ENCODE data around the gene RAPSN.

Gene RAPSN

DNA sequence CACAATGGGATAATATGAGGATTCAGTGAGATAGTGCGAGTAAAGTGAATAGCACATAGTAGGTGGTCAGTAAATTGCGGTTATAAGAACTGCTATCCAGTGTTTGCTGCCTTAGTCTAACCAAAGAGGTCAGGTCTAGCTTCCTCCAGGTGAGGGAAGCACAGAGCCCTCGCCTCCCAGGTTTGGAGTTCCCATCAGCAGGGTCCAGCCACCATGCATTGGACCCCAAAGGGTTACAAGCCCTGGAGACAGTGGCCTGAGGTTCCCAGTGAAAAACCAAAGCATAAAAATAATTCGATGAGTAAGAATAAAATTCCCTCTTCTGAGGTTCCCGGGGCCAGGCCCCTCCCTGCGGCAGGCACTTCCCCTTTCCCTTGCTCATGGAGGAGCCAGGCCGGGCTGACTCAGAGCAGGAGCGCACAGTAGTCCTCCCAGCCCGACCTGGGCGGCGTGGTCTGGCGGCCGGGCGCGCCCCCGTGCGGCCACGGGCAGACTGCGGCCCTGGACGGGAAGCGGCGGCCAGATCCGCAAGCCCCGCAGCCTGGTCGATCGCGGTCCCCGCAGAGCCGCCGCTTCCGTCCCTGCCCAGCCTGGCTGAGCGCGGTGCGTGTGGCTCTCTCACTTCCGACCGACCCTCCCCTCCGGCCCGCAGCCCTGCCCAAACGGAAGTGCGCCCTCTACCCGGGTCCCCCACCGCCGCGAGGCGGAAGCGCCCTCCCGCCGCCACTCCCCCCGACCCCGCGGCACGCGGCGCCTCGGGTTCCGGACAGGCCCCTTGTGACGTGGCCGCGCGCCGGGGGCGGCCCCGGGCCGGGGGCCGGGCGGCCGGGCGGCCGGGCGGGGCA is 41.0 kb downstream of the RAPSN start, which contains the start of gene SLC39A13:
SLC39A13 (plus strand) TSS at position 845 of the 845 bp plus-strand sequence. CDS start 1,505 bp downstream, outside the sequence.
- peak; percentile 93 for DNase-seq (ENCODE audit: low spot score)

DNA sequence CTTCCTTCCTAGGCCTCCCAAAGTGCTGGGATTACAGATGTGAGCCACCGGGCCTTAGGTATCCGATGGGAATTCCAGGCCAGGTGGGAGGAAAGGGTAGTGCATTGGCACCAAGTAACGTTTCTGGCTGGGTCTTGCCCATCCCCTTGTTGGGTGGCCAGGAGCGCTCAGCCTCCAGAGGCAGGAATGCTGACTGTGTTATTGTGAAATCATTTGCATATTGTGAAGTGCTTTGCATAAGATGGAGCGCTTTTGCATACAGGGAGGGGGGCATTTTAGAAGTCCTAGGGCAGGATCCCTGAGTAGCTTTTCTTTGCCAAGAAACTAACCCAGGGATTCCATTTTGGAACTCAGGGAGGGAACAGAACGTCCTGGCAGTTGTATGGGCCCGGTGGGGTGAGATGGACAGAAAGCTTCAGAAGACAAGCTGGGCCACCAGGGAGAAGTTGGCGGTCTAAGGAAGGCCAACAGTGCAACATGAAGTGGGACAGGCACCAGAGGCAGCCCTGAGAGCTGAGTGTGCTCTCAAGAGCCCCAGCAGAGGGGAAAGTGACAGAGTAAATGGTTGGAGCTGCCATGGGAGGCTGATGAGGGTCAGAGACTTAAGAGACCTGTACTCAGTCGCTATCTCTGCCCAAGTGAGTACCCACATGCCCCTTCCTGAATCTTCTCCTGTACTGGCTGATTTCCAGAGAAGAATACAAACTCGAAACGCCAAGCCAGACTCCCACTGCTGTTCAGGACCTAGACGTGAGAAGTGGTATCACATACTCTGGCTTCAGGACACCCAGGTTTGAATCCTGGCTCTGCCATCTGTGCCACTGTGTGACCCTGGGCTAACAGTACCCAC is 41.8 kb downstream of the RAPSN start:
- no peak for DNase-seq (ENCODE audit: low spot score)

DNA sequence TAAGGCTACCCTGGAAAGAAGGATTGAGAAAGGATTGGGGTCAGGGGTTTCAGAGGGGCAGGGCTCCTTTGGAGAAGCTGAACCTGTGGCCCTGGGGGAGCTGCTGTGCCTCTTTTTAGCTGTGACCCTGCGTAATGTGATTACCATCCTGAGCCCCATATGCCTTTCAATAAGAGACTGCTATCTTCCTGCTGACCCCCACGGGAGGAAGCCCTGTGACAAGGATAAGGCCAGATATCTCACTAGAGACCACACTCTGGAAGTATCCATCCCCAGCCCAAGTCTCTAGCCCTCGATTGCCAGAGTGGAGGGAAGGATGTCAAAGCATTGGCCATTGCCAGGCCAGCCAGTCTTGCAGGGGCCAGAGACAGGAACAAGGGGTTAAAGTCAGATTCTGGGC is 45.4 kb downstream of the RAPSN start:
- no peak for DNase-seq (ENCODE audit: low spot score)

DNA sequence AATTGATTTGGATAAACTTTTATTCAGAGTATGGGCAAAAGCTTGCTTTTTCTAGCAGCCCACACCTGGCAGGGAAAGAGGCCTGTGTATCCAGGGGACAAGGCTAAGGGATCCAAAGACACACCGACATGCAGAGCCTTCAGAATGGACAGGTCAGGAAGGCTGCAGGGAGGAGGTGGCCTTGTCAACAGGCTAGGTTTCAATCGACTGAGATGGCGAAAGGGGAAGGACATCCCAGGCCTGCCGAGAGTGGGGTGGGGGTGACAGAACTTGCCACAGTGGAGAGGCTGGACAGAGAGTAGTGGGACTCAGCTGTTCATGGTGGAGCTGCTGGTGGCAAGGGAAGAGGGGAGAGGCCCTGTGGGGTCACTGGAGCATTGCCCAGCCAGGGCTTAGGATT is 45.8 kb downstream of the RAPSN start:
- DNase-seq (ENCODE audit: low spot score), result no peak

DNA sequence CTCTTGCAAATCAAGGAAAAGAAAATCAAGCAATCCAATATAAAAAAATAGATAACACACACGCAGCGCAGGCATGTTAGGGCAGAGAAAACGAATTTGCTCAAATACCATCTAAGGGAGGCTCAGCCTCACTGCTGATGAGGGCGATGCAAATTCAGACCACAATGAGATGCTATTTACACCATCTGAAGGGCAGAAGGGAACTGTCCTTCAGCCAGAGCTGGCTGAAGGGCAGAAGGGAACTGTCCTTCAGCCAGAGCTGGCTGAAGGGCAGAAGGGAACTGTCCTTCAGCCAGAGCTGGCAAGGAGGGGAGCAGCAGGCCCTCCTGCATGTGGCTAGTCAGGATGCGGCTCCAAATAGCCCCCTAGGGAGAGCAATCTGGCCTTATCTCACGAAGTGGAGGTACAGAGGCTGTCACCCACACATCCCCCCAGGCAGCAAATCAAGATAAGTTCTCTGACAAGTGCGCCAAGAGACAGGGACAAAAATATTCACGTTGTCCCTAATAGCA is 48.1 kb downstream of the RAPSN start:
- DNase-seq (ENCODE audit: low spot score), result no peak

DNA sequence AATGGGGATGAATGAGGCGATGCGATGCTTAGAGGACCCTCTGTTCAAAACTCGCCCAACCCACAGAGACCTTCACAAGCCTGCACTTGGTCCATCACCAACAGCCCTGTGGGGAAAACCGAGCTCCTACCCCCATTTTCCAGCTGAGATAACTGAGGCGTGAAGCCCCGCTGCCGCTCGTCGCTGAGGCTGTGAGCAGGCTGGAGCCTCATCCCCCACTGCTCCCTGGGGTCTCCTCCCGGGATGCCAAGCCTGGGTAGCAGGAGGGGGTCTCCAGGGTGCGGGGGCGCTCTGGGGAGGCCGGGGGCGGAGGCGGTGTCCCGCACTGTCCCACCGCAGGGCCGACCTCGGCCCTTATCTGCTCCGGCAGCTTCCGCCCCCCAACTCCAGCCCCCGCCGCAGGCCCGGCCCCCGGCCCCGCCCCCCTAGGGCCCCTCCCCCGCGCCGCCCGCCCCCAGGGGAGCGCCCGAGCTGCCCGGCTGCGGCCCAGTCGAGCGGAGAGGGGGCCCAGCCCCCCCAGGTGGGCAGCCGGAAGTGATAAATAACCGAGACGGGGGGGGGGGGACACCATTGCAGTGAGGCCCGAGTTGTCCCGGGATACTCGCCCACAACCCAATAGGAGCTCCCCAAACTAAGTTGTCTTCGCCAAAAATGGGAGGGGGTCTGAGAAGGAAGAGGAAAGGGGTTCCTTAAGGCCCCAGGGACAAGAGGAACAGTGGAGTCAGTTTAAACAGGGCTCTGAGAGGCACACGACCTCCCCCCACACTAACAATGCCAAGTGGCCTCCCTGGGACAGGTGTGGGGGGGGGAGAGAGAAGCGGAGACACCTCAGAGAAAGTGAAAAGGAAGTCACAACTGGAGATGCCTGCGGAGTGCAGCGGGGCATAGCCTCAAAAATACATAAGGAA is 48.8 kb downstream of the RAPSN start:
- DNase-seq (ENCODE audit: low spot score), result no peak

DNA sequence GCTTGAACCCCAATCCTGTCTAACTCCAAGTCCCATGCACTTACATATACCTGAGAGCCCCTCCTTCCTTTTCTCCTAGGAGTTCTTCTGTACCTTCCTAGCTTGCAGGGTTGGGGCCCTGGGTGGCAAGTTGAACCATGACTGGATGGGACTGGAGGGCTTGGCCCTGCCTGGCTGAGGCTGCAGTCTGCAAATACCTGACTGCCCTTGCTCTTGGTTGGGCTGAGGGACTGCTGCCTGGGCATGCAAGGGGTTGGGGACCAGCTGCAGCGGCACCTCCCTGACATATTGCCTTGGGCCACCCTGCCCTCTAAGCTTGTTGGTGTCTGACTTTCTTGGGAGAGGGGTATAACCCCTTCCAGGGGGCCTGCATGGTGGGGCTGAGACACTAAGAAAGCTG is 50.4 kb downstream of the RAPSN start:
- DNase-seq (ENCODE audit: low spot score), result no peak

DNA sequence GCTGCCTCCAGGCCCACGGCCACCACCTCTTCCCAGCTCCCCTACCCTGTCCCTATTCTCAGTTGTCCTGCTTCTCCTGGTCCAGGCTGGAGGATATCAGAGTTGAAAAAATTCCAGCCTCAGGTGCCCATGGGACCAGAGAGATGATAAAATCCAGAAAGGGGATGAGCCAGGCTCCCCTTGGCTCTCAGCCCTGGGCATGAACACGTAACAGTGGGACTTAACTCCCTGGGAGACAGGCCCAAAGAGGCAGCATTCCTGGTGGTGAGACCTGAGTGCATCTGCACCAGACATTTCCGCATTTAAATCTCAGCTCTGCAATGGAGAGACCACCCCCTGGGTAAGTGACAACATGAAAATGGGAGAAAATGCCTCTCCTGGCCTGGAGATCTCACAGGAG is 50.9 kb downstream of the RAPSN start:
- DNase-seq (ENCODE audit: low spot score), result no peak

DNA sequence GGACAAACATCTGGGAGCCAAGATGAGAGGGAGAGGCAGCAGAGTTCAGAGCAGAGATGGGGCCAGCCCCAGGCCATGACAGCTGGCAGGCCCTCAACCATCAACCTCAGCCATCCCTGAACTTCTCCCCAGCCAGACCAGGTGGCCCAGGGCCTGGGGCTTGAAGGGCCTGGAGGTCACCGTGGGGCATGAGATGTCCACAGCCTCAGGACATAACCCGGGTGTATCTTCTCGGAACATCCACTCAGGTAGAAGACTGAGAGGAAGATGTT is 53.0 kb downstream of the RAPSN start:
- no peak for DNase-seq (ENCODE audit: low spot score)

DNA sequence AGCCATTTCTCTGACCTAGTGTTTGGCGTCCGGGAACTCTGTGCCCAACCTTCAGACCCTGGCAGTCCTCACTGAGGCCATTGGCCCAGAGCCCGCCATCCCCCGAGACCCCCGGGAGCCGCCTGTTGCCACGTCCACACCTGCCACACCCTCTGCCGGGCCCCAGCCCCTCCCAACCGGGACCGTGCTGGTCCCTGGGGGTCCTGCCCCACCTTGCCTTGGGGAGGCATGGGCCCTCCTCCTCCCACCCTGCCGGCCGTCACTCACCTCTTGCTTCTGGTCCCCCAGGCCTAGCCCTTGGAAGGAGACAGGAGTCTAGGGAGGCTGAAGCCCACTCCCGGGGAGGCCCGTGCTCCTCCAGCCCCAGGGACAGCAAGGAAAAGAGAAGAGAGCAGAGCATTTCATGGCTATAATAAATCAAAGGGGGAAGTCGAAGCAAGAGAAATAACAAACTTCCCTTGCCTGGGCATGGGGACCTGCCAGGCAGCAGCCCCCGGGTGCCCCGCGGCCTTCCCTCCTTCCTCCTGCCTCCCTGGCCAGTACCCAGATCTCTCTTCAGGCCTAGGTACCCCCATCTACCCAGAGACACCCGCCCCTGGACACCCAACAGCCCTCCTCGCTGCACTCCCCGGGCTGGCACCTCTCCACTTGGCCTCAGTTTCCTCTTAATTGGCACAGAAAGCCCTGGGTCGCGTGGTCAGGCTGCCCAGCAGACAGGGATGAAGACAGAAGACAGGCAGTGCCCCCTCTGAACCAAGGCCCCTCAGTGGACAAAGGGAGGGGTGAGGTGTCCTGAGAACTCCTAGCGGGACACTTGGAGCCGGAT is 53.5 kb downstream of the RAPSN start:
- DNase-seq (ENCODE audit: low spot score), result no peak

DNA sequence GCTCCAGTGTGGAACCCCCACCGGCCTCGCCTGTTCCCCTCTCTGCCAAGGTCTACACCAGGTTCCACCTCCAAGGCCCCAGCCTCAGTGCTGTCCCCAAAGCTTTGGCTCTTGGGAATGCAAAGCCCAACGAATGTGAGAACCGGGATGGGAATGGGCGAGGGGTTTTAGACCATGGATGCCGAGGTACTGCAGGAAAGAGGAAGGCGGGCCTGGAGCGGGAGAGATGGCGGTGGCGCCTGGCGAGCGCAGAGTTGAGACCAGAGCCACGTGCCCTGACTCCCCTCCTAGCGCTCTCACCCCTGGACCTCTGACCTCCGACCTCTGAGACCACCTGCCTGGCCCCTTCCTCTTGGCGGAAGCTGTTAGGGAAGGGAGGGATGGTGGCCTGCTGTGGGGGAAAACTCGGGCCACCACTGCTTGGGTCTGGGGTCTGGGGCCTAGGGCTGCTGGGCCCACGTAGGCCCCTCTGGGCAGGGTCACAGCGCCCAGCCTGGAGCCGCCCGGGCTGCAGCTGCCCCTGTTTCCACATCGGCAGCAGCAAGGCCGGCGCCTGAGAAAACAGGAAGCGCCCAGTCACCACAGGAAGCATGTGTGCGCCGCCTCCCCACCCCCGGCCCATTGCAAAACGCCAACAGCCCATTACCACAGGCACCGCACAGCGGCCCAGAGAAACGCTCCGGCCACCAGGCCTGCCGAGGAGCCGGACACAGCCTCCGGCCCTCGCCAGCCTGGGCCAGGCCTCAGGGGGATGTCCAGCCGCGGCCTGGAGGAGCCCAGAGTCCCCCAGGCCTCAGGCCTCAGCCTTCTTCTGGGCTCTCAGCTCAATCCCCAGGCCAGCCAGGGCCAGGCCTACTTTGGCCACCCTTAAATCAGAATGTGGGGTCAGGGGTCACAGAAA is 54.4 kb downstream of the RAPSN start:
- no peak for DNase-seq (ENCODE audit: low spot score)

DNA sequence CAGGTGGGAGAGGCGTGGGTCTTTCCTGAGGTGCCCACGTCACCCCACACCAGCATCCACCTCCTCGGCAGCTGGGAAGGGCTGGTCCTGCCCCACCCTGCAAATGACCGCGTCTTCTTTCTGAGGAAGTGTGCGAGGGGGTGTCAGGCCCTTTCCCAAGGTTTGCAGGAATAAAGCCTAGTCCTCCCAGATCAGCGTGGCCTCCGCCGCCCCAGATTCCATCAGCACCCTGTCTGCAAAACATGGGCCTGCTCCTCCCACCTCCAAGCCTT is 55.0 kb downstream of the RAPSN start:
- DNase-seq (ENCODE audit: low spot score), result no peak

DNA sequence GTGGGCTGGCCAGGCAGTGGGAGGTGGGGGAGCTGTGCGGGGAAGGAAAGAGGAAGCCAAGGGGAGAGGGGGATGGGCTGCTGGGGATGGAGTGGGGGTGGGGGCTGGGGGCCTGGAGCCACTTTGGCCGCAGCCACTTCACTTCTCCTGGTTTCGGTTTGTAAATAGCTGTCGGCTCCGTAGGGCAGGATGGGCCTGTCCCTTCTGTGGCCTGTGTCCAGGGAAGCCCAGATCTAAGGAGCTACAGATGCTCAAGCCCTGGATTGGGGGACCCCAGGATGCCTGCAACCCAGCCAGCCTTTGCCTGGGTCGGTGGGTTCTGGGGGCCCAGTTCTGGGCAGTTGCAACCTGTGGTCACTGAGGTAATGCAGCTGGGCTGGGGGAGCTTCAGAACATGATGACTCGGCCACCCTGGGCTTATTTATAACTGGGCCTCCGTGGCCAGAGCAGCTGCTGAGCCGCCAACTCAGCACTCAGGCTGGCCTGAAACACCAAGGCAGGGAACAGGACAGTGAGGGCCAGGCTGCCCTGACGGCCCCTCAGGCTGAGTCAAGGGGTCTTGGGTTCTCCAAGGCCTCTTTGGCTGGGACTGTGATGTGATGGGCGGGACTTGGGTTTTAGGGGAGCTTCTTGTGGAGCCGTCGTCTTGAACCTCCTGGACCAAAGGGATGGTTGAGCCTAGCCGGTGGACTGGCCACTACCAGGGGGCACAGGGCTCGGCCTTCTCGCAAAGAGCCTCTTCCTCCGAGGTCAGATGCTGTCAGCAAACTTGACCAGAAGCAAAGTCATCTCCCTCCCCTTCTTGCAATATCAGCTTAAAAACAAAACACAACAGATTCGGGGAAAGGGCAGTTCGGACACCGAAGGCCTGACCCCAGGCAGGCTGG is 55.5 kb downstream of the RAPSN start:
- DNase-seq (ENCODE audit: low spot score), result no peak

DNA sequence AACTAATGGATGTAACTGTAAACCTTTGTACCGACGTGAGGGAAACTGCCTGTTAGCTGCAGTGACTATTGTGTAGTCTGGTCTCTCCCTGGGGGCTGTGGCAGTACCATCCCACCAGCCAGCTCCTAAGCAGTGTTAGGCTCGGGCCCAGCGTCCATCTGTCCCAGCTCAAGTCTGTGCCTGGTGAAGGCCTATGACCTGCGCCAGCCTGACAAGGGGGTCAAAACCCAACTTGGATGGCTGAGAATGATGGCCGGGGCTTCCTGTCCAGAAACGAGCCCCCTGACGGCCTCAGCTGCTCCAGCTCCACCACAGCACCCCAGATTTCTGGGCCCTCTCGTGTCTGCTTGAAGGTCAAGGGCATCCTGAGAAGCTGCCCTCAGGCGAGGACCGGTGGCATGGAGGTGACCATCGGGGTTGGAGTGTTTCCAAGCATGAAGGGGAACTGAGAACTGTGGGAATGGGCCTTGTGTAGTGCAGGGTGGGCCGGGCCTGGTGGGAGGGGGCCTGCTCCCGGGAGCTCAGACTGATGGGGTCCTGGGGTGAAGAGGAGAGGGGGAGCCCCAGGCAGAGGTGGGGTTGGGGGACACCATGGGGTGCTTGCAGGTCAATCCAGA is 56.3 kb downstream of the RAPSN start:
- DNase-seq (ENCODE audit: low spot score), result no peak

DNA sequence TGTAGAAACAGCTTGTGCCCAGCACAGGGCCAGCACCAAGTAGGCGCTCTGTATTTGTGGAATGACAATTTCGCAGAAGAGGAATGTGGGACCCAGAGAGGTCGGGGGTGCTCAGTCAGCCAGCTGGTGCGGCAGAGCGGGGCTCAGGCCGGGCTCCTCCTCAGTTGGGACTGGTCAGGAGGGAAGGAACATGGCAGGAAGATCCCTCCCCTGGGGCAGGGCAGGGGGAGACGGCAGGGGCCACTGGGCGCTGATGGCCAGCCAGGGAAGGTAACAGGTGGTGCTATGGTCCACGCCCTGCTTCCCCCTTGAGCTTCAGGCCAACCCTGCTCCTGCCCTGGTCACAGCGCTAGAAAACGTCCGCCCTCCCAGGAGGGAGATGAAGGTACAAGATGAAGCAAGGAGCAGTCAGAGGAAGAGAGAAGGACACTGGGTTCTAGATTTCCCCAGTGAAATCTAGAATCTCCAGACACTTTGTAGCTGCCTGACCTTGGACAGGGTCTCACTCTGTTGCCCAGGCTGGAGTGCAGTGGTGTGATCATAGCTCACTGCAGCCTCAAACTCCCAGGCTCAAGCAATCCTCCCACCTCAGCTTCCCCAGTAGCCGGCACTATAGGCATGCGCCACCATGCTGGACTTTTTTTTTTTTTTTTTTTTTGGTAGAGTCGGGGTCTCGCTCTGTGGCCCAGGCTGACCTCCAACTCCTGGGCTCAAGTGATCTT is 57.1 kb downstream of the RAPSN start:
- no peak for DNase-seq (ENCODE audit: low spot score)

DNA sequence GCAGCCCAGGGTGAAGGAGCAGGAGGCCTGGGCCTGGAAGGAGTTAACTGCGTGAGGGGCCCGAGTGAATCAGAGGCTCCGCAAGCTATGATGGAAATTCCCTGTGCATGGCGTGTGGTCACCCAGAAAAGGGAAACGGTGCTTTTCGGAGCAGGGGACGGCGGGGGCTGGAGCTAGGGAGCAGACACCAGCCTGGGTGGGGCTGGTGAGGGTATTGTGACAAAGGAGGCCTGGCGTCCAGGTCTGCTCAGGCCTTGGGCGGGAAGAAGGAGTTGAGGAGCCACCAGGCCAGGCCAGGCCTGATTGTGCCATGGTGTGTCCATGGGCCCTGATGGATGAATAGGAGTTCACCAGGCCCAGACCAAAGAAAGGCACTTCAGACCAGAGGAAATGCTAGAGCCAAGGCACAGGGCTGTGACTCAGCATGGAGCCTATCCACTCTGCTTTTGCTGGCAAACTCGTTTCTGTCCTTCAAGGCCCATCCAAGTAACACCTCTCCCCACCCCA is 57.8 kb downstream of the RAPSN start:
- DNase-seq (ENCODE audit: low spot score), result no peak

DNA sequence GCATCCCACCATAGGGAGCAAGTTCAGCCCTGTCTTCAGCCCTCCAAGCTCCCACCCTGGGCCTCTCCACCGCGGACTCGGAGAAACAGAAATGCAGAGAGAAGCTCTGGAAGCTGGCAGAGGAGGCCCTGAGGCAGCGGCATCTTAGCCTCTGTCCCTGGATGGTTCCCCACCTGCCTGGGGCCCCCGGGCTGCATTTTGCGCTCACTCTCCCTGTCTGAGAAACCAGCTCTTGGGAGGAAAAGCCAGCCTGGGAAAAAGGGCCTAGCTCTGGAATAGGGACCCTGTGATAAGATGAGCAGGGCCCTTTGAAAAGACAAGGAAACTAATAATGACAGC is 58.5 kb downstream of the RAPSN start:
- DNase-seq (ENCODE audit: low spot score), result no peak
